H9 (cell line): Measurements from ENCODE around the gene RECQL. TPM values are rescaled to one million over a fixed set of nuclear protein-coding genes. Genes with fewer than 3 reads are reported as not detected.

Experiments
- DNase-seq: peaks from one replicate; pipeline ENCODE4 v3.0.0-alpha.2; 2017
- H2AFZ ChIP-seq: one replicate; pipeline ENCODE4 v1.6.1; 2013; ENCODE audit warnings: mild to moderate bottlenecking, low read length, control low read depth, moderate library complexity
- H2AK5ac ChIP-seq: 2 replicates; pipeline ENCODE4 v1.6.1; 2013; ENCODE audit warnings: low read length, control low read depth, mixed read lengths; ENCODE audit not compliant: insufficient read length
- H2BK120ac ChIP-seq: one replicate; pipeline ENCODE4 v1.6.1; 2013; ENCODE audit warnings: low read depth, mild to moderate bottlenecking, low read length, control low read depth, inconsistent platforms; ENCODE audit not compliant: poor library complexity, severe bottlenecking
- H2BK12ac ChIP-seq: 2 replicates; pipeline ENCODE4 v1.6.1; 2013; ENCODE audit warnings: low read length, control low read depth, mixed read lengths, low read depth; ENCODE audit not compliant: insufficient read length
- H2BK15ac ChIP-seq: 2 replicates; pipeline ENCODE4 v1.6.1; 2013; ENCODE audit warnings: low read depth, low read length, control low read depth
- H2BK20ac ChIP-seq: one replicate; pipeline ENCODE4 v1.6.1; 2013; ENCODE audit warnings: low read depth, mild to moderate bottlenecking, low read length, control low read depth, inconsistent platforms; ENCODE audit not compliant: poor library complexity, severe bottlenecking
- H2BK5ac ChIP-seq: 2 replicates; pipeline ENCODE4 v1.6.1; 2013; ENCODE audit warnings: low read length, control low read depth, mixed read lengths; ENCODE audit not compliant: insufficient read length
- H3K14ac ChIP-seq: 2 replicates; pipeline ENCODE4 v1.6.1; 2013; ENCODE audit warnings: low read length, control low read depth; ENCODE audit not compliant: insufficient read depth
- H3K18ac ChIP-seq: 2 replicates; pipeline ENCODE4 v1.6.1; 2013; ENCODE audit warnings: low read depth, mild to moderate bottlenecking, mixed read lengths, low read length, control low read depth; ENCODE audit not compliant: insufficient read length
- H3K23ac ChIP-seq: 2 replicates; pipeline ENCODE4 v1.6.1; 2013; ENCODE audit warnings: low read length, control low read depth, mixed read lengths, low read depth; ENCODE audit not compliant: insufficient read length
- H3K23me2 ChIP-seq: 2 replicates; pipeline ENCODE4 v1.6.1; 2013; ENCODE audit warnings: low read depth, mild to moderate bottlenecking, mixed read lengths, low read length, control low read depth; ENCODE audit not compliant: insufficient read length, poor library complexity, severe bottlenecking
- H3K27ac ChIP-seq: 2 replicates; pipeline ENCODE4 v1.5.1; 2013; ENCODE audit warnings: low read length, control low read depth, mixed read lengths, low read depth; ENCODE audit not compliant: insufficient read length
- H3K27me3 ChIP-seq: 2 replicates; pipeline ENCODE4 v1.6.1; 2013; ENCODE audit warnings: low read length, control low read depth, inconsistent platforms; ENCODE audit not compliant: insufficient read depth
- H3K4ac ChIP-seq: 2 replicates; pipeline ENCODE4 v1.6.1; 2013; ENCODE audit warnings: low read depth, mild to moderate bottlenecking, control low read depth, inconsistent platforms, low read length, moderate library complexity
- H3K4me1 ChIP-seq: 2 replicates; pipeline ENCODE4 v1.6.1; 2013; ENCODE audit warnings: low read length, control low read depth, inconsistent platforms; ENCODE audit not compliant: insufficient read depth
- H3K4me2 ChIP-seq: 2 replicates; pipeline ENCODE4 v1.6.1; 2013; ENCODE audit warnings: low read length, control low read depth, mixed read lengths; ENCODE audit not compliant: insufficient read length, insufficient read depth
- H3K56ac ChIP-seq: 2 replicates; pipeline ENCODE4 v1.6.1; 2013; ENCODE audit warnings: low read depth, mild to moderate bottlenecking, mixed read lengths, low read length, control low read depth; ENCODE audit not compliant: insufficient read length
- H3K79me1 ChIP-seq: 2 replicates; pipeline ENCODE4 v1.6.1; 2013; ENCODE audit warnings: low read depth, mild to moderate bottlenecking, moderate library complexity, low read length, control low read depth, inconsistent platforms; ENCODE audit not compliant: insufficient read depth, poor library complexity, severe bottlenecking
- H3K79me2 ChIP-seq: 2 replicates; pipeline ENCODE4 v1.6.1; 2013; ENCODE audit warnings: low read length, control low read depth, inconsistent platforms; ENCODE audit not compliant: insufficient read depth
- H3K9ac ChIP-seq: 2 replicates; pipeline ENCODE4 v1.6.1; 2013; ENCODE audit warnings: low read length, control low read depth, mixed read lengths; ENCODE audit not compliant: insufficient read length; ENCODE audit errors: extremely low read depth
- H3K9me3 ChIP-seq: one replicate; pipeline ENCODE4 v1.6.1; 2013; ENCODE audit warnings: low read depth, low read length, inconsistent platforms; ENCODE audit not compliant: control insufficient read depth
- H3T11ph ChIP-seq: one replicate; pipeline ENCODE4 v1.6.1; 2013; ENCODE audit warnings: mild to moderate bottlenecking, low read length, control low read depth, inconsistent platforms
- H4K20me1 ChIP-seq: one replicate; pipeline ENCODE4 v1.6.1; 2013; ENCODE audit not compliant: control insufficient read depth, insufficient read length, insufficient read depth
- H4K5ac ChIP-seq: 2 replicates; pipeline ENCODE4 v1.6.1; 2013; ENCODE audit warnings: low read depth, mild to moderate bottlenecking, mixed read lengths, low read length, control low read depth; ENCODE audit not compliant: insufficient read length
- H4K8ac ChIP-seq: replicated peaks from 2 replicates; pipeline ENCODE4 v1.6.1; 2013; ENCODE audit warnings: low read length, control low read depth, mixed read lengths, low read depth; ENCODE audit not compliant: insufficient read length
- H4K91ac ChIP-seq: 2 replicates; pipeline ENCODE4 v1.6.1; 2013; ENCODE audit warnings: low read depth, mild to moderate bottlenecking, moderate library complexity, mixed read lengths, low read length, control low read depth; ENCODE audit not compliant: insufficient read length
- H3K27ac Mint-ChIP-seq, 3 experiments: 2 replicates in 2 of 3; 3 replicates in 1 of 3; pipeline ENCODE4 v1.8.0; 2020 to 2021; ENCODE audit warnings: mixed read lengths in 3 of 3, mild to moderate bottlenecking in 1 of 3, moderate library complexity in 1 of 3
- H3K27me3 Mint-ChIP-seq: 2 replicates; pipeline ENCODE4 v1.8.0; 2021; ENCODE audit warnings: low read depth, mild to moderate bottlenecking, moderate library complexity, mixed read lengths
- H3K36me3 Mint-ChIP-seq, 3 experiments: 2 replicates in 2 of 3; 3 replicates in 1 of 3; pipeline ENCODE4 v1.8.0; 2020 to 2021; ENCODE audit warnings: low read depth in 3 of 3, mixed read lengths in 3 of 3; ENCODE audit not compliant: insufficient read depth in 1 of 3
- H3K4me1 Mint-ChIP-seq, 2 experiments: 2 replicates each; pipeline ENCODE4 v1.8.0; 2020; ENCODE audit warnings: mixed read lengths in 2 of 2
- H3K4me3 Mint-ChIP-seq, 2 experiments: 2 replicates in 1 of 2; 3 replicates in 1 of 2; pipeline ENCODE4 v1.8.0; 2020 to 2021; ENCODE audit warnings: mild to moderate bottlenecking in 2 of 2, mixed read lengths in 2 of 2, moderate library complexity in 1 of 2
- H3K9me3 Mint-ChIP-seq, 2 experiments: 2 replicates in 1 of 2; 3 replicates in 1 of 2; pipeline ENCODE4 v1.8.0; 2020; ENCODE audit warnings: mild to moderate bottlenecking in 2 of 2, mixed read lengths in 2 of 2, moderate library complexity in 1 of 2
- CTCF ChIP-seq: fragments of 200-600 bp; sonication (generic); conservative IDR thresholded peaks from 3 replicates; pipeline ENCODE4 v1.8.0; 2021; ENCODE audit warnings: antibody characterized with exemption, mild to moderate bottlenecking
- WGBS: extraction: QIAGEN DNeasy Blood & Tissue Kit; methylation state at CpG from one replicate; pipeline ENCODE4 v1.1.7; 2013; ENCODE audit warnings: missing lambda C conversion rate, low lambda C conversion rate, mixed read lengths; ENCODE audit not compliant: insufficient read length; ENCODE audit errors: extremely low coverage; 5-methylcytosine and 5-hydroxymethylcytosine counted together
- total RNA-seq: library from RNA; stranded (reverse); gene quantifications from 2 replicates; pipeline ENCODE4 v1.2.1, GENCODE V29; 2021

The RECQL gene
- total RNA-seq, 1 experiment from 2014 or later = 41.0 TPM

DNA sequence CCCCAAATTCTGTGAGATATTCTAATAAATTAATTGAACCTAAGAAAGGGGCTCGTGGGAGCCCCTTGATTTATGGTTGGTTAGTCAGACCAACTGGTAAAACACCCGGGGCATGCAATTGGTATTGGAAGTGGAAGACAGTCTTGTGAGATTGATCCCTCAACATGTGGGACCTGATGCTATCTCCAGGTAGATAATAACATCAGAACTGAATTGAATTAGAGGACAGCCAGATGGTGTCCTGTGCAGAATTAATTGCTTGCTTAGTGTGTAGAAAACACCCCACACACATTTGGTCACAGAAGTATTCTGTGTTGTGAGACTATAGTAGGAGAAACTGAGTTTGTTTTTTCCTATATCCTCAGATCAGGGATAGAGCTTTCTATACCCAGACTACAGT, 42.0 kb downstream of the RECQL start:
- H3K9ac ChIP-seq = no peak overlapping the region
- H3K27ac Mint-ChIP-seq = no peak overlapping the region
- no peak overlapping the region for H4K91ac ChIP-seq
- no peak overlapping the region for H3K23ac ChIP-seq
- peaks cover 0 to 19% (median 12%) of the 10 kb centered on the region in 3 experiments; a peak in 6 of 7 replicates for H3K36me3 Mint-ChIP-seq
- no peaks in the 10 kb centered on the region for H3K79me2 ChIP-seq
- no peak for TF ChIP-seq CTCF
- H3K4me3 Mint-ChIP-seq = no peak overlapping the region
- H2BK15ac ChIP-seq = no peak overlapping the region
- WGBS = no CpG with 5 or more reads among the region's 2 CpGs
- no peak overlapping the region for H3K14ac ChIP-seq
- H3K4me1 Mint-ChIP-seq = no peaks in the 10 kb centered on the region
- no peak overlapping the region for H4K8ac ChIP-seq
- no peak overlapping the region for H2BK12ac ChIP-seq
- no peak overlapping the region for H4K5ac ChIP-seq
- H2BK120ac ChIP-seq = no peak overlapping the region
- no peak overlapping the region for H3K56ac ChIP-seq
- no peaks in the 10 kb centered on the region for H3K27me3 Mint-ChIP-seq
- no peaks in the 10 kb centered on the region for H3K23me2 ChIP-seq
- H2BK5ac ChIP-seq = no peak overlapping the region
- no peak overlapping the region for H2AK5ac ChIP-seq
- H3T11ph ChIP-seq = no peak overlapping the region
- H2BK20ac ChIP-seq = no peak overlapping the region
- H3K79me1 ChIP-seq = no peaks in the 10 kb centered on the region
- H2AFZ ChIP-seq = no peak overlapping the region
- H3K4ac ChIP-seq = no peak overlapping the region
- H3K4me2 ChIP-seq = no peak overlapping the region
- no peaks in the 10 kb centered on the region for H4K20me1 ChIP-seq
- no peak for DNase-seq
- no peak overlapping the region for H3K27ac ChIP-seq
- no peaks in the 10 kb centered on the region for H3K9me3 Mint-ChIP-seq
- H3K27me3 ChIP-seq = no peaks in the 10 kb centered on the region
- no peaks in the 10 kb centered on the region for H3K4me1 ChIP-seq
- H3K9me3 ChIP-seq = no peaks in the 10 kb centered on the region
- H3K18ac ChIP-seq = no peak overlapping the region
